Osteoblast (primary cell): ENCODE results near the gene TMEM164. TPM values are rescaled to one million over a fixed set of nuclear protein-coding genes. Genes with fewer than 3 reads are reported as not detected.

Experiments used
- DNase-seq: peaks from one replicate; pipeline ENCODE4 v3.0.0; 2011; ENCODE audit warnings: low spot score, mixed read lengths; ENCODE audit not compliant: insufficient read length; ENCODE audit errors: missing footprints
- H2AFZ ChIP-seq: 2 replicates; pipeline ENCODE4 v1.6.0; 2011; ENCODE audit warnings: mild to moderate bottlenecking, low read length
- H3K27ac ChIP-seq: 2 replicates; pipeline ENCODE4 v1.5.1; 2011; ENCODE audit warnings: mild to moderate bottlenecking, low read depth, low read length, moderate library complexity
- H3K27me3 ChIP-seq: 2 replicates; pipeline ENCODE4 v1.6.0; 2012; ENCODE audit warnings: mild to moderate bottlenecking, control low read depth, inconsistent platforms, low read length, moderate library complexity; ENCODE audit not compliant: insufficient read depth
- H3K36me3 ChIP-seq: 2 replicates; pipeline ENCODE4 v1.5.1; 2011; ENCODE audit warnings: mild to moderate bottlenecking, low read length, control low read depth, moderate library complexity; ENCODE audit not compliant: insufficient read depth
- H3K4me1 ChIP-seq: 2 replicates; pipeline ENCODE4 v1.5.1; 2011; ENCODE audit warnings: mild to moderate bottlenecking, low read length, control low read depth, moderate library complexity; ENCODE audit not compliant: insufficient read depth
- H3K4me2 ChIP-seq: 2 replicates; pipeline ENCODE4 v1.6.0; 2011; ENCODE audit warnings: mild to moderate bottlenecking, low read length; ENCODE audit not compliant: insufficient read depth
- H3K4me3 ChIP-seq: fragments of 200-600 bp; sonication (generic); 3 replicates; pipeline ENCODE4 v1.5.1; 2012; ENCODE audit warnings: mild to moderate bottlenecking, low read length, inconsistent platforms; ENCODE audit not compliant: insufficient read depth
- H3K79me2 ChIP-seq: 2 replicates; pipeline ENCODE4 v1.6.0; 2012; ENCODE audit warnings: mild to moderate bottlenecking, low read length, control low read depth, inconsistent platforms; ENCODE audit not compliant: insufficient read depth
- H3K9me3 ChIP-seq: 2 replicates; pipeline ENCODE4 v1.5.1; 2011; ENCODE audit warnings: low read depth, low read length, control low read depth
- H4K20me1 ChIP-seq: 2 replicates; pipeline ENCODE4 v1.6.0; 2012; ENCODE audit warnings: mild to moderate bottlenecking, low read length, control low read depth; ENCODE audit not compliant: insufficient read depth
- CTCF ChIP-seq: IDR thresholded peaks from 2 replicates; pipeline ENCODE4 v1.5.1; 2011; ENCODE audit warnings: mild to moderate bottlenecking, low read depth, low read length, moderate library complexity; ENCODE audit errors: extremely low read depth
- total RNA-seq: library from RNA; depleted of rRNA; stranded (reverse); fragments of >200 nt; gene quantifications from 2 replicates; pipeline ENCODE4 v1.2.3, GENCODE V29; 2012

TMEM164 gene
- total RNA-seq, 1 donor, result 7.6 TPM

GRCh38 chrX:110114260-110114776 lies 111.4 kb downstream of the TMEM164 start:
- Histone ChIP-seq H3K79me2 (no peaks in the 10 kb centered on the region), H3K27me3 (peaks cover 19% of the 10 kb centered on the region), H3K4me3 (no peak overlapping the region), H3K4me2 (no peak overlapping the region), H3K9me3 (no peaks in the 10 kb centered on the region), H2AFZ (no peak overlapping the region), H4K20me1 (no peaks in the 10 kb centered on the region), H3K36me3 (no peaks in the 10 kb centered on the region), H3K27ac (no peak overlapping the region), H3K4me1 (no peaks in the 10 kb centered on the region)
- no peak for TF ChIP-seq CTCF
- no peak for DNase-seq

- no peaks in the 10 kb centered on the region for H3K9me3 ChIP-seq
- H3K27me3 ChIP-seq, result peaks cover 15% of the 10 kb centered on the region
- no peaks in the 10 kb centered on the region for H3K4me1 ChIP-seq
- H3K27ac ChIP-seq, result no peak overlapping the region
- no peaks in the 10 kb centered on the region for H3K36me3 ChIP-seq
- no peak for DNase-seq
- no peaks in the 10 kb centered on the region for H4K20me1 ChIP-seq
- no peak overlapping the region for H3K4me3 ChIP-seq
- no peaks in the 10 kb centered on the region for H3K79me2 ChIP-seq
- TF ChIP-seq CTCF, result no peak
- no peak overlapping the region for H2AFZ ChIP-seq
- H3K4me2 ChIP-seq, result no peak overlapping the region
Measured at GRCh38 chrX:110116066-110116980, 113.4 kb downstream of the TMEM164 start.

GRCh38 chrX:110118530-110118929 lies 115.6 kb downstream of the TMEM164 start:
- H3K36me3 ChIP-seq, result no peaks in the 10 kb centered on the region
- peaks cover 10% of the 10 kb centered on the region for H3K27me3 ChIP-seq
- H3K9me3 ChIP-seq, result no peaks in the 10 kb centered on the region
- H3K4me1 ChIP-seq, result no peaks in the 10 kb centered on the region
- no peak for DNase-seq
- no peaks in the 10 kb centered on the region for H4K20me1 ChIP-seq
- TF ChIP-seq CTCF, result no peak
- no peak overlapping the region for H3K27ac ChIP-seq
- H2AFZ ChIP-seq, result no peak overlapping the region
- no peaks in the 10 kb centered on the region for H3K79me2 ChIP-seq
- H3K4me2 ChIP-seq, result no peak overlapping the region
- no peak overlapping the region for H3K4me3 ChIP-seq

- H3K79me2 ChIP-seq, result no peaks in the 10 kb centered on the region
- H2AFZ ChIP-seq, result no peak overlapping the region
- H3K4me1 ChIP-seq, result no peaks in the 10 kb centered on the region
- no peak overlapping the region for H3K4me2 ChIP-seq
- H3K27me3 ChIP-seq, result peaks cover 11% of the 10 kb centered on the region
- H4K20me1 ChIP-seq, result no peaks in the 10 kb centered on the region
- no peaks in the 10 kb centered on the region for H3K9me3 ChIP-seq
- no peak overlapping the region for H3K27ac ChIP-seq
- DNase-seq, result no peak
- no peak for TF ChIP-seq CTCF
- H3K36me3 ChIP-seq, result no peaks in the 10 kb centered on the region
- H3K4me3 ChIP-seq, result no peak overlapping the region
Measured at GRCh38 chrX:110119480-110119879, 116.6 kb downstream of the TMEM164 start.
